Loucy (cell line): ENCODE measurements around the gene ANKS4B.

Experiments used
- EZH2phosphoT487 ChIP-seq: fragments of 200-600 bp; IDR thresholded peaks from 2 replicates; pipeline ENCODE4 v1.6.1; 2018; ENCODE audit warnings: antibody characterized with exemption, mild to moderate bottlenecking, moderate library complexity, borderline replicate concordance
- TF ChIP-seq, protein P1 (sequence below): fragments of 200-600 bp; sonication (generic); conservative IDR thresholded peaks from 2 replicates; pipeline ENCODE4 v1.5.1; 2014; ENCODE audit warnings: mild to moderate bottlenecking, antibody characterized with exemption, low read length

DNA sequence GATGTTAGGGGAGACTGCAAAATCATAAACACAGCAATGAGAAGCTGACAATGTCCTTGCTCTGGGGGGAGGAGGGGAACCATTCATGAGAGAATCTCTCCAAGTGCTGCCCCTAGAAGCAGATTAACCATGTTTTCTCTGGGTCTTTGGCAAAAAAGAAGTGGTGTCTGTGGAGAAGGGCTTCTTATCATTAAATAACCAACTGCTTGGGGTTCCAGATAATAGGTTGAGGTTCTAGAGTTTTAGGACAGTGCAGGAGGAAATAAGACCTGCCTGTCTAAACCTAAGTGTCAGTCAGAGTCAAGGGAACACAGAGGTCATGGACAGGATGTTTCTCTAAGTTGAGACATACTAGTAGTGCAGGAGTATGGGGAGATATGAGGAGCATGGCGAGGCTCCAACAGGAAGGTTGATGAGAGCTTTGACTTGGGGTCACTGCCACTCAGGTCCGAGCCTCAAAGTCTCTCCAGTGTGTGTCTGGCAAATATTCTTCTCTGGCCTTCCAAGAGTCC lies 5.1 kb upstream of the ANKS4B start:
- TF ChIP-seq, protein P1, sequence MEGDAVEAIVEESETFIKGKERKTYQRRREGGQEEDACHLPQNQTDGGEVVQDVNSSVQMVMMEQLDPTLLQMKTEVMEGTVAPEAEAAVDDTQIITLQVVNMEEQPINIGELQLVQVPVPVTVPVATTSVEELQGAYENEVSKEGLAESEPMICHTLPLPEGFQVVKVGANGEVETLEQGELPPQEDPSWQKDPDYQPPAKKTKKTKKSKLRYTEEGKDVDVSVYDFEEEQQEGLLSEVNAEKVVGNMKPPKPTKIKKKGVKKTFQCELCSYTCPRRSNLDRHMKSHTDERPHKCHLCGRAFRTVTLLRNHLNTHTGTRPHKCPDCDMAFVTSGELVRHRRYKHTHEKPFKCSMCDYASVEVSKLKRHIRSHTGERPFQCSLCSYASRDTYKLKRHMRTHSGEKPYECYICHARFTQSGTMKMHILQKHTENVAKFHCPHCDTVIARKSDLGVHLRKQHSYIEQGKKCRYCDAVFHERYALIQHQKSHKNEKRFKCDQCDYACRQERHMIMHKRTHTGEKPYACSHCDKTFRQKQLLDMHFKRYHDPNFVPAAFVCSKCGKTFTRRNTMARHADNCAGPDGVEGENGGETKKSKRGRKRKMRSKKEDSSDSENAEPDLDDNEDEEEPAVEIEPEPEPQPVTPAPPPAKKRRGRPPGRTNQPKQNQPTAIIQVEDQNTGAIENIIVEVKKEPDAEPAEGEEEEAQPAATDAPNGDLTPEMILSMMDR = no peak
- no peak for TF ChIP-seq EZH2phosphoT487
